DOHH2 (cell line): Measurements from ENCODE around the gene MCM6.
A peak's percentile ranks its signal among the peaks of the same experiment; 100 is the strongest.

ENCODE experiments used
- CTCF ChIP-seq: fragments of 200-600 bp; sonication (generic); IDR thresholded peaks from one replicate; pipeline ENCODE4 v1.5.1; 2014; ENCODE audit warnings: antibody characterized with exemption, mild to moderate bottlenecking, low read depth, low read length; ENCODE audit not compliant: poor library complexity, severe bottlenecking
- EZH2phosphoT487 ChIP-seq: fragments of 200-600 bp; sonication (generic); IDR thresholded peaks from 2 replicates; pipeline ENCODE4 v1.6.1; 2017; ENCODE audit warnings: borderline replicate concordance, mild to moderate bottlenecking, antibody characterized with exemption, low read length, moderate library complexity, mixed read lengths

DNA sequence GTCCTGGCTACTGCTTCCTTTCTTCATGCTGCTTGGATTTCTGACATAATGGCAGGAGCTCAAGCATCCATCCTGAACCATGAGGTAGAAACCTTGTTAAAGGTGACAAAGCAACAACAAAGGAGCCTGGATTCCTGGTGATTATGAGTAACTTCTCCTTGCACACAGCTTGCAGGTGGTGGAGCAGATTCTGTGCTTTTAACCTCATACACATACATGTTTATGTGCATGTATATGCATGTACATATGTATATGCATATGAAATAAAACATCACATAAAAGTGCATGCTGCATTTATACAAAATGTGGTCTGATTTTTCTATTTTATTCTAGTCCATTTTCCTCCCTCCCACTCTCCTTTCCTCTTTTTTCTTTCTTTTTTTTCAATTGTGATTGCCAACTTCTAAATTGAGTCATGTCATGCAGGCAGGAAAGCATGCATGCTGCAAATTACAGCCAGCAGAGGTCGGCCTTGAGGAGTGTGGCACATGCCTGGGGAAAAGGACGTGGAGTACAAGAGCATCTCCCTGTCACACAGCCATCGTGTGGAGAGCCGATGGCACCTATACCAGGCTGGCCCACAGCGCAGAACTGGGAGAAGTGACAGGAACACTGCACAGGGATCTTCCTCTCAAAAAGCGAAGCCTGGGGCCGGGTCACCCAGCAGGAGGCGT is 57.2 kb downstream of the MCM6 start:
- TF ChIP-seq CTCF (peak; percentile 59), EZH2phosphoT487 (no peak)
